HFF-Myc (cell line): ENCODE measurements around the gene CADM2.

Experiments used
- DNase-seq: peaks from one replicate; pipeline ENCODE4 v3.0.0-alpha.2; 2011; ENCODE audit warnings: low read depth; ENCODE audit errors: extremely low read depth
- H3K4me3 ChIP-seq: replicated peaks from 2 replicates; pipeline ENCODE4 v1.5.1; 2011; ENCODE audit warnings: low read depth, mild to moderate bottlenecking, control low read depth, low read length
- TF ChIP-seq, protein P1 (sequence below): IDR thresholded peaks from 2 replicates; pipeline ENCODE4 v1.5.1; 2012; ENCODE audit warnings: mild to moderate bottlenecking, low read depth, low read length, control low read depth; ENCODE audit errors: missing control alignments

The CADM2 gene

DNA sequence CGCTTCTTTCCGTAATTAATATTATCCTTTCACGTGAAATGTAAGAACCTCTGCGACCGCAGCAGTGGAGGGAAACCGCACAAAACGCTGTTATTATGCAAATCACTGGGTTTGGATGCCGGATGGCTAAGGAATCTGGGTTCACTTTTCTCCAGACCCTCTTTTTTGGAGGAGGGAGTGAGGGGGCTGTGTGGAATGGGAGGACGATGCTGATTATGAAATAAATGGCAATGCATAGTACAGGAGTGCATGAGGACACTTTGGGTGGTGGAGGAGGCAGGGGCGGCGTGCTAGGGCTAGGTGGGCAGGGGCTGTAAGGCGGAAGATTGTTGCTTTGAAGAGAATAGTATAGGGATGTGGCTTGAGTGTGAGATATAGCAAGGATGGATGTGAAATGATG is 1.8 kb downstream of the CADM2 start:
- no peak overlapping the region for H3K4me3 ChIP-seq
- DNase-seq, result no peak

DNA sequence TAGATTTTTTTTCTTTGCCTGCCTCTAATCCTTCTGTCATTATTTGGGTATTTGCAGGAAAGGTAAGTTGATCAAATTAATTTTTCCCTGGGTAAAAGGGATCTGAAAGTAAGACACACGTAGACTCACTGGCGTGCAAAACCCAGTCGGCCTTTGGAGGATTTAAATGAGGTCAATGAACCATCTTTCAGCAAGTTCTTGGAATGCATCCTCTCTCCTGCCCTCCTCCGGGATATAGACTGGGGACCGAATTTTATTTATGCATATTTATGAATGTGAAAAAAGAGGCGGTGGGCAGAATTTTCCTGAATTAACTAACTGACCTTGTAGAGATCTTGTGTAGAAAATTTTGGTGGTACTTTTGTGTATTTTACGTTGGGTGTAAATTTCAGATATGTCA is 2.2 kb downstream of the CADM2 start:
- TF ChIP-seq, protein P1, sequence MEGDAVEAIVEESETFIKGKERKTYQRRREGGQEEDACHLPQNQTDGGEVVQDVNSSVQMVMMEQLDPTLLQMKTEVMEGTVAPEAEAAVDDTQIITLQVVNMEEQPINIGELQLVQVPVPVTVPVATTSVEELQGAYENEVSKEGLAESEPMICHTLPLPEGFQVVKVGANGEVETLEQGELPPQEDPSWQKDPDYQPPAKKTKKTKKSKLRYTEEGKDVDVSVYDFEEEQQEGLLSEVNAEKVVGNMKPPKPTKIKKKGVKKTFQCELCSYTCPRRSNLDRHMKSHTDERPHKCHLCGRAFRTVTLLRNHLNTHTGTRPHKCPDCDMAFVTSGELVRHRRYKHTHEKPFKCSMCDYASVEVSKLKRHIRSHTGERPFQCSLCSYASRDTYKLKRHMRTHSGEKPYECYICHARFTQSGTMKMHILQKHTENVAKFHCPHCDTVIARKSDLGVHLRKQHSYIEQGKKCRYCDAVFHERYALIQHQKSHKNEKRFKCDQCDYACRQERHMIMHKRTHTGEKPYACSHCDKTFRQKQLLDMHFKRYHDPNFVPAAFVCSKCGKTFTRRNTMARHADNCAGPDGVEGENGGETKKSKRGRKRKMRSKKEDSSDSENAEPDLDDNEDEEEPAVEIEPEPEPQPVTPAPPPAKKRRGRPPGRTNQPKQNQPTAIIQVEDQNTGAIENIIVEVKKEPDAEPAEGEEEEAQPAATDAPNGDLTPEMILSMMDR, result no peak
- no peak overlapping the region for H3K4me3 ChIP-seq
- no peak for DNase-seq

More for the DNA sequence above, 1.8 kb downstream of the CADM2 start:
- TF ChIP-seq, protein P1, result no peak

DNA sequence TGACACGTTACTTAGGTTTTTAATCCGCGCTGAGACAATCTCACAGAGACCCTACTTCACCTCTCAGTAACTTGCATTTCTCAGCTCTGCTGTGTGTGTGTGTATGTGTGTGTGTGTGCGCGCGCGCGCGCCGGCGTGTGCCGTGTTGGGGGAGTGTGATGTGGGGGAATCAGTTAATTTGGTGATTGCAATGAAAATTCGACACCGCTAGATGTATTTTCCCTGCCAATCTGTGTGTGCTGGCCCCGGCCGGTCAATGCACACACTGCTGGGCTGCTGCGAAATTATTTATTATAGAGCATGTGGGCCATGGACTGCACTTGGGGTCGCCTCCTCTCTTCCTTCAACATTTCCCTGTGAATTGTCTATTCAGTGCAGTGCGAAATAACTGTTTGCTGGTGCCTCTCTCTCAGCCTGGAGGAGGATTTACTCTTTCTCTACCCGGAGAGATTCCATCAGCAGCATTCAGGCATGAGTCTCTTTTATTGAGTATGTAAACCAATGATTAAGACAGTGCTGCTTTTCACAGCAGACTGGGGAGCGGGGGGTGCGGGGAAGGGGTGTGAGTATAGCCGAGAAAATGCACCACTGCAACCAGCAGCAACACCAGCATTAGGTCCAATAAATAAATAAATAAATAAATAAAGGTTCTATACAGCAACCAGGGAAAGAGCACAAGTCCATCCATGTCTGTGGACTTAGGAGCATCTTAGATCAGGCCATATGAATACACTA is 2.9 kb downstream of the CADM2 start:
- DNase-seq, result no peak
- TF ChIP-seq, protein P1, result no peak
- no peak overlapping the region for H3K4me3 ChIP-seq

DNA sequence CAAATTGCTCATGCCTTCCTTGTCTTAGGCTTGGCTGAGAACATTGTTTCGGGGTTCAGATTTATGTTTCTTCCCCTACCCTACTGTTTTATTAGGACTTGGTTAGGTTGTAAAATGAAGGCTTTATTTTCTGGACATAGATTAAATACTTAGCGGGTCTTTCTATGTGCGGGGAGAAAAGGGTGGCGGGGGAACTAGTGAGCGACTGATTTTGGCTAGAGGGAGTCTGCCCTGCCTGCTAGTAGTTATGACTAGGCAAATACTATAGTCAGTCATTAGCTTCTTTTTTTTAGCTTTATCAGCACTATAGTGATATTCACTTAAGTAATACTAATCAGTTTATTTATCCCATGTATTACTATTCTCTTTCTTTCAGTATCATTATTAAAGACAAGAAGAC is 3.6 kb downstream of the CADM2 start:
- TF ChIP-seq, protein P1, result no peak
- no peak overlapping the region for H3K4me3 ChIP-seq
- DNase-seq, result no peak

DNA sequence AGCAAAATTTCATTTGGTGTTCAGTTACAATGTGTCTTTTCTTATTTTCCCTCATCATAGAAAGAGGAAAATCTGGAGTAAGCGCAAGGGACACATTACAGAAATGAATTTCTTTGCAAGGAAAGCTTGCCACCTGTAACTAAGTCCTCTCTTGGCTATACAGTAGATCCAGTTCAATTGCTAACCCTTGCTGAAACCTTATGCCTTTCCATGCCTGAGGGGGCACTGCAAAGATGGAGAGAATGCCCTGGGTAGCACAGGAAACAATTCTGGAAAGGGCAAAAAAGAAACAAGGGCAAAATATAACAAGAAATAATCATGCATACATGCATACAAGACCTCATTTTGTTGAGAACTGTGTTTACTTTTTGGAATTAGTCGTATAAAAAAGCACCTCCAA is 4.3 kb downstream of the CADM2 start:
- H3K4me3 ChIP-seq, result no peak overlapping the region
- no peak for DNase-seq
- TF ChIP-seq, protein P1, result no peak

DNA sequence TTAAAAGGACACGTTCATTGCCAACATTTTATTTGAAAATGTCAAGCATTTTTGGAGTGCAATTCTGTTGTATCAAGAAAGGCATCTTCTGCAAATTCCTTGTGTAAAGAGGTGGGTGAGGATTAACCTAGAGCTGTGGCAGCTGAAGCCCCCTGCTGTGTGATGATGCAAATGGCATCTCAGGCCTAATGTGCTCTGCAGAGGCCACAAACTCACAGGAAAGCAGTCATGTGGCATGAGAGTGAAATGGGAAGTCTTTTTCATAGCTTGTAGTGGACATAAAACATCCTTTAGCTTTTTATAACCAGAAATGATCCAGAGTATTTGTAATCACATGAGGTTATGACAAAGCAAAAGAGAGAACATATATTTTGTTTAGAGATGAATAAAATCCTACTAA is 6.4 kb downstream of the CADM2 start:
- DNase-seq, result no peak
- TF ChIP-seq, protein P1, result no peak
- H3K4me3 ChIP-seq, result no peak overlapping the region
